ENCODE results near the gene PANK2. TPM values are rescaled to one million over a fixed set of nuclear protein-coding genes. Genes with fewer than 3 reads are reported as not detected.

PANK2 gene
- total RNA-seq, 1 donor from 2014 or later: 65.4 TPM

GRCh38 chr20:3871550-3872265 lies 17.5 kb upstream of the PANK2 start:
- peaks cover 8% of the 10 kb centered on the region for H3K36me3 Mint-ChIP-seq (ENCODE audit: low read depth)
- TF ChIP-seq CTCF (conservative IDR thresholded peaks at IDR 0.05): no peak
- H3K27ac Mint-ChIP-seq (ENCODE audit: unreplicated experiment): no peak overlapping the region
- H3K9me3 Mint-ChIP-seq: no peaks in the 10 kb centered on the region
- no peaks in the 10 kb centered on the region for H3K27me3 Mint-ChIP-seq (ENCODE audit: low read depth)
- no peak overlapping the region for H3K4me3 Mint-ChIP-seq
- no peak for DNase-seq (ENCODE audit: low read depth, low spot score)
- H3K4me1 Mint-ChIP-seq: peaks cover 3% of the 10 kb centered on the region

- Mint-ChIP-seq H3K4me1 (peaks cover 8% of the 10 kb centered on the region), H3K9me3 (no peaks in the 10 kb centered on the region), H3K4me3 (no peak overlapping the region), H3K27ac (ENCODE audit: unreplicated experiment) (no peak overlapping the region), H3K36me3 (ENCODE audit: low read depth) (peaks cover 11% of the 10 kb centered on the region), H3K27me3 (ENCODE audit: low read depth) (no peaks in the 10 kb centered on the region)
- DNase-seq (ENCODE audit: low read depth, low spot score): no peak
- no peak for TF ChIP-seq CTCF (conservative IDR thresholded peaks at IDR 0.05)
Measured at GRCh38 chr20:3873507-3873906, 15.7 kb upstream of the PANK2 start.

GRCh38 chr20:3874194-3874844 lies 14.9 kb upstream of the PANK2 start:
- DNase-seq (ENCODE audit: low read depth, low spot score): no peak
- Mint-ChIP-seq H3K27me3 (ENCODE audit: low read depth) (no peaks in the 10 kb centered on the region), H3K36me3 (ENCODE audit: low read depth) (peaks cover 12% of the 10 kb centered on the region), H3K4me3 (no peak overlapping the region), H3K27ac (ENCODE audit: unreplicated experiment) (no peak overlapping the region), H3K9me3 (no peaks in the 10 kb centered on the region), H3K4me1 (peaks cover 8% of the 10 kb centered on the region)
- TF ChIP-seq CTCF (conservative IDR thresholded peaks at IDR 0.05): no peak

- H3K9me3 Mint-ChIP-seq: no peaks in the 10 kb centered on the region
- TF ChIP-seq CTCF (conservative IDR thresholded peaks at IDR 0.05): no peak
- H3K36me3 Mint-ChIP-seq (ENCODE audit: low read depth): peaks cover 12% of the 10 kb centered on the region
Measured at GRCh38 chr20:3875378-3875974, 13.7 kb upstream of the PANK2 start.

GRCh38 chr20:3876000-3876399 lies 13.2 kb upstream of the PANK2 start:
- H3K4me3 Mint-ChIP-seq: no peak overlapping the region

More at GRCh38 chr20:3875378-3875974, 13.7 kb upstream of the PANK2 start:
- no peak for DNase-seq (ENCODE audit: low read depth, low spot score)
- Mint-ChIP-seq H3K27me3 (ENCODE audit: low read depth) (no peaks in the 10 kb centered on the region), H3K4me3 (no peak overlapping the region), H3K27ac (ENCODE audit: unreplicated experiment) (no peak overlapping the region), H3K4me1 (peaks cover 8% of the 10 kb centered on the region)

More at GRCh38 chr20:3876000-3876399, 13.2 kb upstream of the PANK2 start:
- Mint-ChIP-seq H3K36me3 (ENCODE audit: low read depth) (peaks cover 12% of the 10 kb centered on the region), H3K9me3 (no peaks in the 10 kb centered on the region), H3K27me3 (ENCODE audit: low read depth) (no peaks in the 10 kb centered on the region), H3K4me1 (peaks cover 8% of the 10 kb centered on the region), H3K27ac (ENCODE audit: unreplicated experiment) (no peak overlapping the region)
- DNase-seq (ENCODE audit: low read depth, low spot score): no peak
- no peak for TF ChIP-seq CTCF (conservative IDR thresholded peaks at IDR 0.05)
